ENCODE measurements around the gene SELENOP.

- TF ChIP-seq CTCF (IDR thresholded peaks at IDR 0.05), result no peak
- TF ChIP-seq POLR2A (IDR thresholded peaks at IDR 0.05), result no peak
Observed at GRCh38 chr5:42801516-42802166, 10.1 kb downstream of the SELENOP start.
